ENCODE measurements around the gene HSP90AB1. TPM values are rescaled to one million over a fixed set of nuclear protein-coding genes. Genes with fewer than 3 reads are reported as not detected.

The HSP90AB1 gene
- total RNA-seq, 1 experiment from 2014 or later = 1,986 TPM

DNA sequence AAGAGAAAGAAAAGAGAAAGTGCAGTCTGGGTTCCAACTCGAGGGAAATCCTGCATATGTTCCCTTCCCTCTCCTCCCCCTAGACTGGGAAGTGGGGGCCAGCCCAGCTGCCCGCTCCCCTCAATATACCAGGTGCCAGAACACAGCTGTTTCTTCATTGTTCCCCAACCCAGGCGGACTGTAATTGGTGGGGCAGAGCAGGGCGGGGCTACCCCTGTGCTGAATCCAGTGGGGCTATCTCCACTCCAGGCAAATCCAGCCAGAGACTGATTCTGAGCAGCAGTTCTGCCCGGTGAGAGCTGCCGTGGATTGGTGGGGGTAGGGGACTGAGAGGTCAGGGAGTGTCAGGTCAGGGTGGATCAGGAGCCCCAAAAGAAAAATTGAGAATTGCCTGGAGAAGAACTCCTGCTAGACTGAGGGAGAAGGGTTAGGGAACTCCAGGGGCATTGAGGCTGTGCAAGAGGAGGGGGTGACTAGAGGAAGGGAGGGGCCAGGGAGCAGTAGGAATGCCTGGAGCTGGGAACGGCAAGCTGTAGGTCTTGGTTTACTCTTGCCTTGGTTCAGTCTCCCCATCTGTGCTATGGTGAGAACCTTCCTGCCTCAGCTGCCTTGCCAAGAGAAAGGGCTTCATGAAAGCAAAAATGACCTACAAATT, 30.1 kb upstream of the HSP90AB1 start, which contains the start of gene MYMX:
Gene MYMX (plus strand): TSS at position 250 of the 655 bp plus-strand sequence. CDS start 546 bp downstream, outside the sequence.
- Histone ChIP-seq H3K14ac (ENCODE audit: insufficient read depth, low read length) (no peak within 1 kb of the TSS; the same call in 1 of the 2 replicates), H2BK15ac (ENCODE audit: low read depth, low read length) (no peak within 1 kb of the TSS), H3K79me1 (ENCODE audit: insufficient read depth, low read depth, low read length, poor library complexity, severe bottlenecking) (no peaks in the 10 kb centered on the region), H3K23ac (ENCODE audit: insufficient read length, low read depth, low read length) (no peak within 1 kb of the TSS), H2AFZ (ENCODE audit: low read length) (no peak within 1 kb of the TSS), H3K4me2 (ENCODE audit: insufficient read depth, insufficient read length, low read length) (peak within 1 kb of the TSS; percentile 1), H3K79me2 (ENCODE audit: insufficient read depth, low read length) (no peaks in the 10 kb centered on the region), H3K27me3 (ENCODE audit: insufficient read depth, low read length) (no peaks in the 10 kb centered on the region), H4K5ac (ENCODE audit: insufficient read length, low read depth, low read length) (no peak within 1 kb of the TSS), H2BK120ac (ENCODE audit: low read depth, low read length, poor library complexity, severe bottlenecking) (no peak within 1 kb of the TSS), H2BK5ac (ENCODE audit: insufficient read length, low read length) (no peak within 1 kb of the TSS), H4K20me1 (ENCODE audit: control insufficient read depth, insufficient read depth, insufficient read length) (no peaks in the 10 kb centered on the region), H2BK20ac (ENCODE audit: low read depth, low read length, poor library complexity, severe bottlenecking) (no peak within 1 kb of the TSS), H3T11ph (ENCODE audit: low read length) (no peak within 1 kb of the TSS), H3K56ac (ENCODE audit: insufficient read length, low read depth, low read length) (no peak within 1 kb of the TSS), H3K23me2 (ENCODE audit: insufficient read length, low read depth, low read length, poor library complexity, severe bottlenecking) (peaks cover 8% of the 10 kb centered on the region), H3K18ac (ENCODE audit: insufficient read length, low read depth, low read length) (no peak within 1 kb of the TSS), H3K4me1 (ENCODE audit: insufficient read depth, low read length) (peaks cover 16% of the 10 kb centered on the region; the same call in 1 of the 2 replicates), H3K4ac (ENCODE audit: low read depth, low read length) (no peak within 1 kb of the TSS), H4K8ac (replicated peaks; ENCODE audit: insufficient read length, low read depth, low read length) (no peak within 1 kb of the TSS), H2BK12ac (ENCODE audit: insufficient read length, low read depth, low read length) (no peak within 1 kb of the TSS), H3K9ac (ENCODE audit: extremely low read depth, insufficient read length, low read length) (peak within 1 kb of the TSS; percentile 1), H4K91ac (ENCODE audit: insufficient read length, low read depth, low read length) (no peak within 1 kb of the TSS), H3K27ac (ENCODE audit: insufficient read length, low read depth, low read length) (no peak within 1 kb of the TSS), H3K9me3 (ENCODE audit: control insufficient read depth, low read depth, low read length) (no peaks in the 10 kb centered on the region), H2AK5ac (ENCODE audit: insufficient read length, low read length) (no peak within 1 kb of the TSS)
- Mint-ChIP-seq H3K4me1 (peaks cover 38 to 39% of the 10 kb centered on the region in 2 experiments), H3K9me3 (no peaks in the 10 kb centered on the region), H3K27ac (peak within 1 kb of the TSS; percentile 58 to 100 (median 67); a peak in 4 of 7 replicates), H3K36me3 (ENCODE audit: insufficient read depth in 1 of 3, low read depth in 3 of 3) (peaks cover 0 to 3% (median 0%) of the 10 kb centered on the region in 3 experiments; a peak in 2 of 7 replicates), H3K4me3 (peak within 1 kb of the TSS; percentile 33 to 70), H3K27me3 (ENCODE audit: low read depth) (peaks cover 4% of the 10 kb centered on the region)
- peak; percentile 72 for DNase-seq
- no peak for TF ChIP-seq CTCF (conservative IDR thresholded peaks at IDR 0.05)
- WGBS (ENCODE audit: extremely low coverage, insufficient read length, low lambda C conversion rate) = no CpG with 5 or more reads among the region's 7 CpGs
